Activated T-cell treated with anti-CD3 and anti-CD28 coated beads, Interleukin-2, amount 50 U/mL, for 24 hours (primary cell): ENCODE results near the gene ANKS1A.
"Not testable (repeated sequence)": the region's sequence is repeated elsewhere in the genome, so short reads cannot be mapped to it uniquely, and the experiment has no call there.

Source experiments
- DNase-seq: peaks from one replicate; pipeline ENCODE4 v3.0.0-alpha.2; 2020
- H3K27ac Mint-ChIP-seq: 2 replicates; pipeline ENCODE4 v1.8.0; 2020; ENCODE audit warnings: mild to moderate bottlenecking, mixed read lengths
- H3K27me3 Mint-ChIP-seq: 2 replicates; pipeline ENCODE4 v1.8.0; 2020; ENCODE audit warnings: mixed read lengths
- H3K36me3 Mint-ChIP-seq: 2 replicates; pipeline ENCODE4 v1.8.0; 2020; ENCODE audit warnings: low read depth, mixed read lengths
- H3K4me1 Mint-ChIP-seq: 2 replicates; pipeline ENCODE4 v1.8.0; 2020; ENCODE audit warnings: low read depth, mixed read lengths
- H3K4me3 Mint-ChIP-seq: 2 replicates; pipeline ENCODE4 v1.8.0; 2020; ENCODE audit warnings: mild to moderate bottlenecking, moderate library complexity, mixed read lengths
- H3K9me3 Mint-ChIP-seq: 2 replicates; pipeline ENCODE4 v1.8.0; 2020; ENCODE audit warnings: mixed read lengths

Gene ANKS1A

DNA sequence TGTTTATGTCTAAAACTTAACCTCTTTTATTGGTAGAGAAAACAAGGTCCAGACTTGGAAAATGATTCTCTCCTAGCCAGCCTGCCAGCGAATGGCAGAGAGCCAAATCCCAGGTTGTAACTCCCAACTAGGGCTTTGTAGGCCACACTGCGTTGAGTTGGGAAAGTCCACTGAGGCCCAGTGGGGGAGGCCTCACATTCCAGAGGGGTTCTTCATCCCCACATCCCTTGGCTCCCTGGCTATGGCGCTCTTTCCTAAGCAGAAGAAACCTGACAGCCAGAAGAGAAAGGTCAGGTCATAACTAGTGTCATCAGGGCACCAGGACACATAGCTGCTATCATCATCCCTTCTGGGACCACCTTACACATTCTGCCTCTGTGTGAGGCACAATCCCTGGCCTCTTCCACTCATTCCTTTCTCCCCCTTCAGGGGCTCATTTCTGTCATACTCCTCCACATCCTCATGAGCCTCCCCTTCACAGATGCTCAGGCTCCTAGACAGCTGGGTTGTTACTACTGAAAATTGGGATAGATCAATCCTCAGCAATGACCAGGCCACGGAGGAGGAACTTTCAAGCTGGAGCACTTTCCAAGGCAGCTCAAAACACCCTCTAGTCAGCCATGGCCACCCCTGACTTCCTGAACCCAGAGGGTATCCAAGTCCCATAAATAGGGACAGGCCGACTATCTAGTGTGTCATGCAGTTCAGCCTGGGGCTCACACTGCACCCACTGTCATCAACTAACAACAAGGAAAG is 203.5 kb downstream of the ANKS1A start:
- Mint-ChIP-seq H3K27ac (no peak overlapping the region), H3K36me3 (peaks cover 17% of the 10 kb centered on the region), H3K4me1 (no peaks in the 10 kb centered on the region), H3K9me3 (no peaks in the 10 kb centered on the region), H3K27me3 (no peaks in the 10 kb centered on the region), H3K4me3 (no peak overlapping the region)
- no peak for DNase-seq

DNA sequence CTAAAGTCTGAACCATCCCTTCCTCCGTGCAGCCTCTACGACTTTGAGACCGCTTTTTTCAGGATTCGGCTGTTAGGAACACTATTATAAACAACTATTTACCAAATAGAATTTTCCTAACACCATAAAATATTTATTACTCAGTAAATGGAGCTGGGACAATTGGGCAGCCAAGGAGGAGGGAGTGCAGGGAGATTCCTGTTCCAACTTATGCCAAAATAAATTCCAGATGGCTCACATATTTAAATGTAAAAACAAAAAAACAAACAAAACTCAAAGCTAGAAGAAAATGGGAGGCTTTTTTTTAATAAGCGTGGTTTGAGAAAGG is 204.0 kb downstream of the ANKS1A start:
- no peaks in the 10 kb centered on the region for H3K27me3 Mint-ChIP-seq
- peaks cover 12% of the 10 kb centered on the region for H3K36me3 Mint-ChIP-seq
- no peak for DNase-seq
- no peak overlapping the region for H3K27ac Mint-ChIP-seq
- no peaks in the 10 kb centered on the region for H3K9me3 Mint-ChIP-seq
- no peaks in the 10 kb centered on the region for H3K4me1 Mint-ChIP-seq
- H3K4me3 Mint-ChIP-seq: no peak overlapping the region

DNA sequence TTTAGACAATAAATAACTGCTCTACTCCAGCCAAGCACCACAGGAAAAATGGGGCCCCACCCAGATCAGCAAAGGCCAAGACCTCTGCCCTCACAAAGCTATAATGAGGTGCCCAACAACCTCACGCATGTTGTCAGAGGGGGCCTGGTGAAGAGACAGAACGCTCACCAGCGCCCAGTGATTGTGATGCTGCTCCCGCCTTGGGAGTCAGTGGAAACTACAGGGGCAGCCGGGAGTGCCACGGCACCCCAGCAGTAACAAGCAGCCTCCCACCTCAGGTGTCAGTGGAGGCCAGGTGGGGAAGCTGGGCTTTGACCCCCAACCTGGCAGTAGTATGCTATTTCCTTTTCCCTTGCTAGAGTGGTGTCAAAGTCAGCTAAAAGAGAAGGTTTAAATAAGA is 204.7 kb downstream of the ANKS1A start:
- Mint-ChIP-seq H3K36me3 (peaks cover 6% of the 10 kb centered on the region), H3K27me3 (no peaks in the 10 kb centered on the region), H3K9me3 (no peaks in the 10 kb centered on the region), H3K4me3 (no peak overlapping the region), H3K27ac (no peak overlapping the region), H3K4me1 (no peaks in the 10 kb centered on the region)
- no peak for DNase-seq

DNA sequence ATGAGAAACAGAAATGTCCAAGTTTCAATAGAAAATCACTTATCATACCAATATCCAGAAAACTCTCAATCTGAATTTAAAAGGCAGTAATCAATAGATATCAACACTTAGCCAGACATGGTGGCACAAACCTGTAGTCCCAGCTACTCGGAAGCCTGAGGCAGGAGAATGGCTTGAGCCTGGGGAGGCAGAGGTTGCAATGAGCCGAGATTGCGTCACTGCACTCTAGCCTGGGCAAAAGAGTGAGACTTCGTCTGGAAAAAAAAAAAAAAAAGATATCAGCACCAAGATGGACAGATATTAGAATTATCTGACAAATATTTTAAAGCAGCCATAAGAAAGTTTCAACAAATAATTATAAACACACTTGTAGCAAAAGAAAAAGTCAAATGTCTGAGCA is 205.1 kb downstream of the ANKS1A start:
- Mint-ChIP-seq H3K4me1 (no peaks in the 10 kb centered on the region), H3K27ac (no peak overlapping the region), H3K9me3 (no peaks in the 10 kb centered on the region), H3K4me3 (no peak overlapping the region), H3K36me3 (peaks cover 6% of the 10 kb centered on the region), H3K27me3 (no peaks in the 10 kb centered on the region)
- no peak for DNase-seq

DNA sequence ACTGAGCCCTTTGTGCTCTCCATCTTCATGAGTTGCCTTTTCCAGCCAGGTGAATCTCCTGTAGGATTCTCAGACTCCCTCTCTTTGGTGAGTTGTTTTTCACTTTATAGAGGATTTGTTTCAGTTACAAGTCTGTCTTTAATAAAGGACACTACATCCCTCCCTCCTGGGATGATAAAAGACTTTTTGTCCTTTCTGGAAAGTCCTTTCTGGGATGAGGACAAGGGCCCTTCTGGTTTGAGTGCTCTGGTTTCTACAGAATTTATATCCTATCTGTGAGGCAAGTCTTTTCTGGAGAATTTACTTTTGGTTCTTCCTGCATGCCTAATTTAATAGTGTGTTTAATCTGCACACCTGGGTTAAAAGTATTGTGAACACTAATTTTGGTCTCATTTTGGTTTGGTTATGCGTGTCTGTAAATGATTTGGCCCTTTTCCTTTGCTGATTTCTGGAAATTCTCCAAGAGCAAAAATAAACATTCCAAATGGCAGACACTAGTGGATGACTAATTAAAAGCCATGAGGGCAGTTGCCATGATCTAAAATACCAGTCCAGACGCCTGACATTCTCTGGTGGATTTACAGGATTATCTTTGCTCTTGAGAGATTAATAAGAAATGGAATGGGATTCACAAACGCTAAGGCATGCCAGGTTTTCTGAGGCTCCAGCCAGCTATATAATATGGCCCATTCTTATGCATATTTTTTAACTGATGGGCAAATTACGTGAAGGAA is 207.2 kb downstream of the ANKS1A start:
- H3K36me3 Mint-ChIP-seq: no peaks in the 10 kb centered on the region
- no peaks in the 10 kb centered on the region for H3K9me3 Mint-ChIP-seq
- H3K27ac Mint-ChIP-seq: no peak overlapping the region
- no peak overlapping the region for H3K4me3 Mint-ChIP-seq
- H3K4me1 Mint-ChIP-seq: no peaks in the 10 kb centered on the region
- H3K27me3 Mint-ChIP-seq: no peaks in the 10 kb centered on the region
- DNase-seq: no peak

DNA sequence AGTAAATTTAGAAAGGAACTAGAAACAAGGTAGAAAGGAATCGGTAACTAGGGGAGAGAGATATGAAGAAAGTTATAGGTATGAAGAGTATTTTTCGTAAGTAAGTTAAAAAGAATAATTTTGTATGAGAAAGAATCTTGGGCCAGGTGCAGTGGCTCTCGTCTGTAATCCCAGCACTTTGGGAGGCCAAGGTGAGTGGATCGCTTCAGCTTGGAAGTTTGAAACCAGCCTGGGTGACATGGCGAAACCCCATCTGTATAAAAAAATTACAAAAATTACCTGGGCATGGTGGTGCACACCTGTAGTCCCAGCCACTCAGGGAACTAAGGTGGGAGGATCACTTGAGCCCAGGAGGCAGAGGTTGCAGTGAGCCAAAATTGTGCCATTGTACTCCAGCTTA is 210.1 kb downstream of the ANKS1A start:
- Mint-ChIP-seq H3K9me3 (no peaks in the 10 kb centered on the region), H3K27me3 (no peaks in the 10 kb centered on the region), H3K27ac (no peak overlapping the region)

DNA sequence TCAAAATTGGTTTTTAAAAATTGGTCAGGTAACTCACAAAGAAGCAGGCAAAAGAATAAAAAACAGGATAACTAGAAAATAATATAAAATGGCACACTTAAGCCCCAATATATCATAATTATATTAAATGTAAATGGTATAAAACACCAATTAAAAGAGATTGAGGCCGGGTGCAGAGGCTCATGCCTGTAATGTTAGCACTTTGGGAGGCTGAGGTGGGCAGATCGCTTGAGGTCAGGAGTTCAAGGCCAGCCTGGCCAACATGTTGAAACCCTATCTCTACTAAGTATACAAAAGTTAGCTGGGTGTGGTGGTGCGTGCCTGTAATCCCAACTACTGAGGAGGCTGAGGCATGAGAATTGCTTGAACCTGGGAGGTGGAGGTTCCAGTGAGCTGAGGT is 216.0 kb downstream of the ANKS1A start:
- Mint-ChIP-seq H3K4me1 (peaks cover 6% of the 10 kb centered on the region), H3K4me3 (no peak overlapping the region), H3K9me3 (no peaks in the 10 kb centered on the region), H3K27me3 (no peaks in the 10 kb centered on the region), H3K36me3 (no peaks in the 10 kb centered on the region), H3K27ac (no peak overlapping the region)
- DNase-seq: no peak

More for the DNA sequence above, 210.1 kb downstream of the ANKS1A start:
- Mint-ChIP-seq H3K4me1 (no peaks in the 10 kb centered on the region), H3K36me3 (no peaks in the 10 kb centered on the region), H3K4me3 (no peak overlapping the region)
- DNase-seq: no peak

DNA sequence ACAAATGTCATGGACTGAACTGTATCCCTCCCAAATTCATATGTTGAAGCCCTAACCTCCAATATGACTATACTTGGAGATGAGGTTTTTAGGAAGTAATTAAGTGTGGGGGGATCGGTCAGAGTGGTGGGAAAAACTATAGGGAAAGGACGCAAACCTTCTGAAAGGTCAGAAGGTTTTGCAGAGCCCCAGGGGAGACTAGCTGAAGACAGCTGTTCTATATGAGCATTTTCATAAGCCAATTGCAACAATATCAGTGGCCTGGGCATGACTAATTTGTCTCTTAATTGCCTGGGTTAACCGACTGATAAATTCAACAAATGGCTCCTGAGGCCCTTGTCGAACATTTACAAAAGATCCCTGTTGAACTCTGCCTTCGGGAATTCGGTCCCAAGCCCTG is 217.0 kb downstream of the ANKS1A start:
- H3K36me3 Mint-ChIP-seq, H3K4me1 Mint-ChIP-seq: not testable (repeated sequence)

DNA sequence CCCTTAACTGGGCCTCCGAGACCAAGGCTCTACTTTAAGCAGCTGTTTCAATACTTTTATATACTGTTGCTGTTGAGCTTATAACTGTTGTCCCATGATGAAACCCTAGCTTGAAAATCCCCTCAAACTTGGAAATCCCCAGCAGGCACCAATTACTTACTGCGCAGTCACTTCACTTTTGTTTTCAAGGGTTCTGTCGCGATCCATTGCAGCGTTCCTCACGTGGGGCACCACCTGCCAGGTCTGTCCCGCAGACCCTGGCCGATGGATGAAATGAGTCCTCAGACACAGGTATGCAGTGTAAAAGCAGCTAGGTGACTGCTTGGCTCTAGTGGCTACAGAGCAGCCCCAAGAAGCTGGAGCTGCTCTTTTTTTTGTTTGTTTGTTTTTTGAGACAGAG is 218.2 kb downstream of the ANKS1A start:
- DNase-seq, H3K9me3 Mint-ChIP-seq, H3K36me3 Mint-ChIP-seq, H3K4me1 Mint-ChIP-seq, H3K4me3 Mint-ChIP-seq, H3K27me3 Mint-ChIP-seq, H3K27ac Mint-ChIP-seq: not testable (repeated sequence)

More for the DNA sequence above, 217.0 kb downstream of the ANKS1A start:
- not testable (repeated sequence) for H3K4me3 Mint-ChIP-seq, H3K9me3 Mint-ChIP-seq, H3K27me3 Mint-ChIP-seq, H3K27ac Mint-ChIP-seq, DNase-seq

DNA sequence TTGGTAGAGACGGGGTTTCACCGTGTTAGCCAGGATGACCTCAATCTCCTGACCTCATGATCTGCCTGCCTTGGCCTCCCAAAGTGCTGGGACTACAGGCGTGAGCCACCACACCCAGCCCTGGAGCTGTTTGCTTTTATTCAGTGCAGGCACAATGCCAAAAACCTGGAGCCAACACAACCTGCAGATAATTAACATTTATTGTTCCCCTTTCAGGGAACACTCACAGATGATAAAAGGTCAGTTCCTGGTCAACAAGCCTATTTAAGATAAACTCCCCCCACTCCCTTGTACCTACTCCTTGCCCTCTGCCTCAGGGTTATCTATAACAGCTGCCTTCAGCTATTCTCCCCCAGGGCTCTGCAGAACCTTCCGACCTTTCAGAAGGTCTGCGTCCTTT is 218.7 kb downstream of the ANKS1A start:
- not testable (repeated sequence) for H3K4me3 Mint-ChIP-seq, DNase-seq, H3K36me3 Mint-ChIP-seq, H3K4me1 Mint-ChIP-seq, H3K27me3 Mint-ChIP-seq, H3K27ac Mint-ChIP-seq, H3K9me3 Mint-ChIP-seq

DNA sequence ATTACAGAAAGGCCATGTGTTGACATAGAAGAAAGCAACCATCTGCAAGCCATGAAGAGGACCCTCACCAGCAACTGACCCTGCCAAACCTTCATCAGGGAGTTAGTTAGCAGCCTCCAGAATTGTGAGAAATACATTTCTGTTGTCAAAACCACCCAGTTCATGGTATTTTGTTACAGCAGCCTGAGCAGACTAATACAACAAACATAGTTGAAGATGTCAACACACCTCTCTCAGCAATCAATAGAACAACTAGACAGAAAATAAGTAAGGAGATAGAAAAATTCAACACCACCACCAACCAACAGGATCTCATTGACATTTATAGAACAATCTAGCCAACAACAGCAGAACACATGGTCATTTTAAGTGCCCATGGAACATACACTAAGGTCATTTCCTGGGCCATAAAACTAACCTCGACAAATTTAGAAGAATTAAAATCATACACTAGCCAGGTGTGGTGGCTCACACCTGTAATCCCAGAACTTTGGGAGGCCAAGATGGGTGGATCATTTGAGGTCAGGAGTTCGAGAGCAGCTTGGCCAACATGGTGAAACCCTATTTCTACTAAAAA is 219.3 kb downstream of the ANKS1A start:
- H3K36me3 Mint-ChIP-seq: no peaks in the 10 kb centered on the region
- H3K4me3 Mint-ChIP-seq: no peak overlapping the region
- H3K4me1 Mint-ChIP-seq: peaks cover 6% of the 10 kb centered on the region
- no peaks in the 10 kb centered on the region for H3K9me3 Mint-ChIP-seq
- DNase-seq: no peak
- no peak overlapping the region for H3K27ac Mint-ChIP-seq
- no peaks in the 10 kb centered on the region for H3K27me3 Mint-ChIP-seq

DNA sequence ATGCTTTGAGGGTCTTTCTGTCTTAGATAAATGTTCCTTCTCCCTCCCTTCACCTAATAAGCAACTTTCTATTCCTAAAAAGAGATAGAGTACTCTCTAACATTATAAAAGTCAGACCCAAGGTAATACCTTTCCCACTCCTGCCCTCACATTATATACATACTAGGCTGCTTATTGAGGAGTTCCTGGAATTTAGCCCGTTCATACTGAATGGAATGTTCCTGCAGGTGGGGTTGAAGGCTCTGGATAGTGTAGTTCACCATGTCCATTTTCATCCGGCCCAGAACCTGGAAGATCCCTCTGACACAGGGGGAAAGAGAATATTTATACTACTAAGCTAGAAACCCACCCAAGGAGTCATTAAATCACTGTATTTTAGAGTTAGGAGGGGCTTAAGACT is 231.7 kb downstream of the ANKS1A start:
- no peak overlapping the region for H3K4me3 Mint-ChIP-seq
- no peaks in the 10 kb centered on the region for H3K36me3 Mint-ChIP-seq
- no peak overlapping the region for H3K27ac Mint-ChIP-seq
- peaks cover 5% of the 10 kb centered on the region for H3K27me3 Mint-ChIP-seq
- no peak for DNase-seq
- H3K9me3 Mint-ChIP-seq: peaks cover 5% of the 10 kb centered on the region
- no peaks in the 10 kb centered on the region for H3K4me1 Mint-ChIP-seq

DNA sequence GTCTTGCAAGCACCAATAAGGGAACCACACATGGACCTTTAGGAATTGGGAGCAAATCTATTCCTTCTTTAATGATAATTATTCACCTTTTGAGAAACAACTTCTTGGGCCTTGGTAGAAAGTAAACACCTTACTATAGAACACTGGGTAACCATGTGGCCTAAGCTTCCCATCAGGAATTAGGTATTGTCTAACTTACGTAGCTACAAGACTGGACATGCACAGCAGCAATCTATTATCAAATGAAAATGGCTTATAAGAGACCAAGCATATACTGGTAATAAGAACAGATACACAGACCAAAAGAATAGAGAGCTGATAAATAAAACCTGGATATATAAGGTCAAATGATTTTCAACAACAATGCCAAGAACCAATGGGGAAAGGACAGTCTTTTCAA is 235.3 kb downstream of the ANKS1A start:
- H3K4me1 Mint-ChIP-seq: no peaks in the 10 kb centered on the region
- H3K27me3 Mint-ChIP-seq: peaks cover 8% of the 10 kb centered on the region
- H3K27ac Mint-ChIP-seq: no peak overlapping the region
- H3K9me3 Mint-ChIP-seq: peaks cover 5% of the 10 kb centered on the region
- H3K36me3 Mint-ChIP-seq: no peaks in the 10 kb centered on the region
- no peak for DNase-seq
- H3K4me3 Mint-ChIP-seq: no peak overlapping the region

DNA sequence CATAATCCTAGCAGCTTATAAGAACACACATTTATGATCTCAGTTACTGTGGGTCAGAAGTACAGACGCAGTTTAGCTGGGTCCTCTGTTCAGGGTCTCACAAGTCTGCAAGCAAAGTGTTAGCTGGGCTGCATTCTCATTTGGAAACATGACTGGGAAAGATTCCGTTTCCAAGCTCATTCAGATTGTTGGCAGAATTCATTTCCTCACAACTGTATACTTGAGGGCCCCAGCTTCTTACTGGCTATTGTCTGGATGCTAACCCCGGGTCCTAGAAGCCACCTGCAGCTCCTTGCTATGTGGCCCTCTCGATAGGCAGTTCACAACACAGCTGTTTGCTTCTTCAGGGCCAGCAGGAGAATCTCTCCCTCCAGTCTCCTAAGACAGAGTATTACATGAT is 239.0 kb downstream of the ANKS1A start:
- no peak for DNase-seq
- no peaks in the 10 kb centered on the region for H3K4me1 Mint-ChIP-seq
- H3K36me3 Mint-ChIP-seq: no peaks in the 10 kb centered on the region
- peaks cover 8% of the 10 kb centered on the region for H3K27me3 Mint-ChIP-seq
- H3K4me3 Mint-ChIP-seq: no peak overlapping the region
- H3K9me3 Mint-ChIP-seq: peaks cover 2% of the 10 kb centered on the region
- H3K27ac Mint-ChIP-seq: no peak overlapping the region

DNA sequence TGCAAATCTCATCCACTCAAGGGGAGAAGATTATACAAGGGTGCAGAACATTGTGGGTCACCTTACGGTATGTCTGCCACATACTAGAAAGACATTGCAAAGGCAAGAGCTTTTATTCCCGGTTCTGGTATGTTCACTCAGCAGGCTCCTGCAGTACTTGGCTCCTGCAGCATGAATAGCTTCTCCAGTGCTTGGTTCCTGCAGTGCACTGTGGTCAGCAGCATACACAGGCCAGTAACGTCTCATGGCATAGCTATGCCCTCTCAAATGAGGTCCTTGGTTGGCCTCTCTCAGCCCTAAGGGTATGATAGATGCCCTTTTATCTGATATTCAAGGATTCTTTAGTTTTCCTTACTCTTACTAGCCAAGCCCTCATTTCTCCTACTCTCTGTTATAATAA is 239.4 kb downstream of the ANKS1A start:
- H3K4me1 Mint-ChIP-seq: no peaks in the 10 kb centered on the region
- no peak overlapping the region for H3K27ac Mint-ChIP-seq
- no peaks in the 10 kb centered on the region for H3K36me3 Mint-ChIP-seq
- no peak for DNase-seq
- no peak overlapping the region for H3K4me3 Mint-ChIP-seq
- H3K27me3 Mint-ChIP-seq: peaks cover 8% of the 10 kb centered on the region
- no peaks in the 10 kb centered on the region for H3K9me3 Mint-ChIP-seq
